ENCODE data around the gene OGG1.
"Not testable (repeated sequence)": the region's sequence is repeated elsewhere in the genome, so short reads cannot be mapped to it uniquely, and the experiment has no call there.

OGG1 gene

GRCh38 chr3:9769426-9770275 is 19.9 kb downstream of the OGG1 start, which contains the start of gene CAMK1:
TSS of gene CAMK1 (minus strand) at chr3:9769947. CDS start at chr3:9767749, 2,198 bp downstream.
- Histone ChIP-seq H3K9me3 (no peaks in the 10 kb centered on the region), H3K36me3 (no peaks in the 10 kb centered on the region), H3K27me3 (no peaks in the 10 kb centered on the region), H3K4me1 (no peaks in the 10 kb centered on the region), H3K4me3 (ENCODE audit: low read depth, low read length) (peak within 1 kb of the TSS; percentile 37)
- peak; percentile 63 for DNase-seq
- TF ChIP-seq CTCF (IDR thresholded peaks at IDR 0.05; ENCODE audit: low read depth, low read length): no peak

- no peak for TF ChIP-seq CTCF (IDR thresholded peaks at IDR 0.05; ENCODE audit: low read depth, low read length)
- Histone ChIP-seq H3K27me3 (no peaks in the 10 kb centered on the region), H3K9me3 (no peaks in the 10 kb centered on the region), H3K4me3 (ENCODE audit: low read depth, low read length) (peak overlapping the region; percentile 37), H3K36me3 (no peaks in the 10 kb centered on the region), H3K4me1 (no peaks in the 10 kb centered on the region)
- no peak for DNase-seq
Measured at GRCh38 chr3:9770276-9770812, 20.6 kb downstream of the OGG1 start.

GRCh38 chr3:9771007-9771406 is 21.3 kb downstream of the OGG1 start:
- not testable (repeated sequence) for DNase-seq; H3K36me3 ChIP-seq; H3K9me3 ChIP-seq; H3K4me3 ChIP-seq (ENCODE audit: low read depth, low read length); H3K4me1 ChIP-seq; H3K27me3 ChIP-seq

GRCh38 chr3:9776896-9777693 is 27.3 kb downstream of the OGG1 start:
- Histone ChIP-seq H3K4me3 (ENCODE audit: low read depth, low read length) (no peak overlapping the region), H3K27me3 (no peaks in the 10 kb centered on the region), H3K9me3 (no peaks in the 10 kb centered on the region), H3K36me3 (no peaks in the 10 kb centered on the region), H3K4me1 (no peaks in the 10 kb centered on the region)
- DNase-seq: no peak
- no peak for TF ChIP-seq CTCF (IDR thresholded peaks at IDR 0.05; ENCODE audit: low read depth, low read length)

GRCh38 chr3:9777694-9778021 is 27.9 kb downstream of the OGG1 start:
- DNase-seq: no peak
- Histone ChIP-seq H3K4me1 (no peaks in the 10 kb centered on the region), H3K27me3 (no peaks in the 10 kb centered on the region), H3K4me3 (ENCODE audit: low read depth, low read length) (no peak overlapping the region), H3K36me3 (no peaks in the 10 kb centered on the region), H3K9me3 (no peaks in the 10 kb centered on the region)
- TF ChIP-seq CTCF (IDR thresholded peaks at IDR 0.05; ENCODE audit: low read depth, low read length): no peak

- Histone ChIP-seq H3K27me3 (no peaks in the 10 kb centered on the region), H3K4me1 (no peaks in the 10 kb centered on the region), H3K9me3 (no peaks in the 10 kb centered on the region), H3K4me3 (ENCODE audit: low read depth, low read length) (no peak overlapping the region), H3K36me3 (no peaks in the 10 kb centered on the region)
- DNase-seq: no peak
- no peak for TF ChIP-seq CTCF (IDR thresholded peaks at IDR 0.05; ENCODE audit: low read depth, low read length)
Measured at GRCh38 chr3:9778143-9779074, 28.7 kb downstream of the OGG1 start.

All from BE2C (cell line).